ENCODE results near the gene PRELP. TPM values are rescaled to one million over a fixed set of nuclear protein-coding genes. Genes with fewer than 3 reads are reported as not detected.
A peak's percentile ranks its signal among the peaks of the same experiment; 100 is the strongest.

The PRELP gene
- total RNA-seq, 1 donor from 2014 or later, result 0.07 TPM

GRCh38 chr1:203507759-203508158 is 32.2 kb downstream of the PRELP start:
- Mint-ChIP-seq H3K27me3 (ENCODE audit: low read depth, unreplicated experiment) (peaks cover 9% of the 10 kb centered on the region), H3K9me3 (ENCODE audit: unreplicated experiment) (no peaks in the 10 kb centered on the region), H3K27ac (ENCODE audit: unreplicated experiment) (peak overlapping the region; percentile 53), H3K4me1 (ENCODE audit: low read depth, unreplicated experiment) (peaks cover 45% of the 10 kb centered on the region), H3K36me3 (ENCODE audit: low read depth, unreplicated experiment) (no peaks in the 10 kb centered on the region), H3K4me3 (ENCODE audit: unreplicated experiment) (peak overlapping the region; percentile 3)
- H3K4me2 ChIP-seq (ENCODE audit: low read length), result no peak overlapping the region
- no peak for TF ChIP-seq EZH2 (IDR thresholded peaks at IDR 0.05; ENCODE audit: insufficient read depth, low read length)
- TF ChIP-seq CTCF (IDR thresholded peaks at IDR 0.05; ENCODE audit: insufficient read depth, low read depth, low read length), result no peak
- no peaks in the 10 kb centered on the region for H3K9me3 ChIP-seq (ENCODE audit: insufficient read depth, low read depth, low read length)
- no peak overlapping the region for H2AFZ ChIP-seq (ENCODE audit: low read depth, low read length)
- H4K20me1 ChIP-seq (ENCODE audit: insufficient read depth, low read length), result no peaks in the 10 kb centered on the region
- no peak overlapping the region for H3K27ac ChIP-seq (ENCODE audit: low read depth, low read length)
- no peak for FAIRE-seq
- H3K4me3 ChIP-seq (ENCODE audit: insufficient read depth, low read depth, low read length), result no peak overlapping the region
- no peak overlapping the region for H3K9ac ChIP-seq (ENCODE audit: low read length)
- peaks cover 31% of the 10 kb centered on the region for H3K4me1 ChIP-seq (ENCODE audit: insufficient read depth, low read length)
- no peaks in the 10 kb centered on the region for H3K36me3 ChIP-seq (ENCODE audit: insufficient read depth, low read length)
- no peaks in the 10 kb centered on the region for H3K79me2 ChIP-seq (ENCODE audit: insufficient read depth, low read length)
- no peak for DNase-seq (ENCODE audit: low read depth)
- H3K27me3 ChIP-seq (ENCODE audit: insufficient read depth, low read length), result peaks cover 1% of the 10 kb centered on the region

GRCh38 chr1:203508463-203509073 is 33.0 kb downstream of the PRELP start:
- no peaks in the 10 kb centered on the region for H3K9me3 ChIP-seq (ENCODE audit: insufficient read depth, low read depth, low read length)
- H3K27me3 ChIP-seq (ENCODE audit: insufficient read depth, low read length), result no peaks in the 10 kb centered on the region
- no peak for DNase-seq (ENCODE audit: low read depth)
- H3K4me3 Mint-ChIP-seq (ENCODE audit: unreplicated experiment), result peak overlapping the region; percentile 50
- H3K4me1 ChIP-seq (ENCODE audit: insufficient read depth, low read length), result peaks cover 40% of the 10 kb centered on the region
- H3K27ac ChIP-seq (ENCODE audit: low read depth, low read length), result no peak overlapping the region
- TF ChIP-seq EZH2 (IDR thresholded peaks at IDR 0.05; ENCODE audit: insufficient read depth, low read length) (no peak), CTCF (IDR thresholded peaks at IDR 0.05; ENCODE audit: insufficient read depth, low read depth, low read length) (no peak)
- H3K36me3 Mint-ChIP-seq (ENCODE audit: low read depth, unreplicated experiment), result no peaks in the 10 kb centered on the region
- no peaks in the 10 kb centered on the region for H3K9me3 Mint-ChIP-seq (ENCODE audit: unreplicated experiment)
- no peaks in the 10 kb centered on the region for H3K79me2 ChIP-seq (ENCODE audit: insufficient read depth, low read length)
- no peak for FAIRE-seq
- peak overlapping the region; percentile 64 for H3K27ac Mint-ChIP-seq (ENCODE audit: unreplicated experiment)
- peak overlapping the region; percentile 5 for H3K9ac ChIP-seq (ENCODE audit: low read length)
- H3K27me3 Mint-ChIP-seq (ENCODE audit: low read depth, unreplicated experiment), result peaks cover 3% of the 10 kb centered on the region
- H4K20me1 ChIP-seq (ENCODE audit: insufficient read depth, low read length), result no peaks in the 10 kb centered on the region
- H3K4me1 Mint-ChIP-seq (ENCODE audit: low read depth, unreplicated experiment), result peaks cover 53% of the 10 kb centered on the region
- no peaks in the 10 kb centered on the region for H3K36me3 ChIP-seq (ENCODE audit: insufficient read depth, low read length)
- H3K4me3 ChIP-seq (ENCODE audit: insufficient read depth, low read depth, low read length), result no peak overlapping the region
- peak overlapping the region; percentile 53 for H2AFZ ChIP-seq (ENCODE audit: low read depth, low read length)
- H3K4me2 ChIP-seq (ENCODE audit: low read length), result no peak overlapping the region

GRCh38 chr1:203509135-203509534 is 33.5 kb downstream of the PRELP start:
- H3K36me3 Mint-ChIP-seq (ENCODE audit: low read depth, unreplicated experiment), result no peaks in the 10 kb centered on the region
- Histone ChIP-seq H3K4me3 (ENCODE audit: insufficient read depth, low read depth, low read length) (no peak overlapping the region), H3K9me3 (ENCODE audit: insufficient read depth, low read depth, low read length) (no peaks in the 10 kb centered on the region), H3K79me2 (ENCODE audit: insufficient read depth, low read length) (no peaks in the 10 kb centered on the region), H3K36me3 (ENCODE audit: insufficient read depth, low read length) (no peaks in the 10 kb centered on the region), H3K4me1 (ENCODE audit: insufficient read depth, low read length) (peaks cover 45% of the 10 kb centered on the region), H4K20me1 (ENCODE audit: insufficient read depth, low read length) (no peaks in the 10 kb centered on the region), H3K4me2 (ENCODE audit: low read length) (no peak overlapping the region), H2AFZ (ENCODE audit: low read depth, low read length) (no peak overlapping the region), H3K27ac (ENCODE audit: low read depth, low read length) (no peak overlapping the region), H3K9ac (ENCODE audit: low read length) (peak overlapping the region; percentile 5), H3K27me3 (ENCODE audit: insufficient read depth, low read length) (no peaks in the 10 kb centered on the region)
- DNase-seq (ENCODE audit: low read depth), result no peak
- FAIRE-seq, result no peak
- peak overlapping the region; percentile 64 for H3K27ac Mint-ChIP-seq (ENCODE audit: unreplicated experiment)
- no peak overlapping the region for H3K4me3 Mint-ChIP-seq (ENCODE audit: unreplicated experiment)
- H3K4me1 Mint-ChIP-seq (ENCODE audit: low read depth, unreplicated experiment), result peaks cover 59% of the 10 kb centered on the region
- no peak for TF ChIP-seq CTCF (IDR thresholded peaks at IDR 0.05; ENCODE audit: insufficient read depth, low read depth, low read length)
- TF ChIP-seq EZH2 (IDR thresholded peaks at IDR 0.05; ENCODE audit: insufficient read depth, low read length), result no peak
- H3K9me3 Mint-ChIP-seq (ENCODE audit: unreplicated experiment), result no peaks in the 10 kb centered on the region
- H3K27me3 Mint-ChIP-seq (ENCODE audit: low read depth, unreplicated experiment), result no peaks in the 10 kb centered on the region

All from astrocyte (in vitro differentiated cells and primary cell).